ENCODE measurements around the gene GPR39.
A peak's percentile ranks its signal among the peaks of the same experiment; 100 is the strongest.
"Not testable (repeated sequence)": the region's sequence is repeated elsewhere in the genome, so short reads cannot be mapped to it uniquely, and the experiment has no call there.

Gene GPR39

DNA sequence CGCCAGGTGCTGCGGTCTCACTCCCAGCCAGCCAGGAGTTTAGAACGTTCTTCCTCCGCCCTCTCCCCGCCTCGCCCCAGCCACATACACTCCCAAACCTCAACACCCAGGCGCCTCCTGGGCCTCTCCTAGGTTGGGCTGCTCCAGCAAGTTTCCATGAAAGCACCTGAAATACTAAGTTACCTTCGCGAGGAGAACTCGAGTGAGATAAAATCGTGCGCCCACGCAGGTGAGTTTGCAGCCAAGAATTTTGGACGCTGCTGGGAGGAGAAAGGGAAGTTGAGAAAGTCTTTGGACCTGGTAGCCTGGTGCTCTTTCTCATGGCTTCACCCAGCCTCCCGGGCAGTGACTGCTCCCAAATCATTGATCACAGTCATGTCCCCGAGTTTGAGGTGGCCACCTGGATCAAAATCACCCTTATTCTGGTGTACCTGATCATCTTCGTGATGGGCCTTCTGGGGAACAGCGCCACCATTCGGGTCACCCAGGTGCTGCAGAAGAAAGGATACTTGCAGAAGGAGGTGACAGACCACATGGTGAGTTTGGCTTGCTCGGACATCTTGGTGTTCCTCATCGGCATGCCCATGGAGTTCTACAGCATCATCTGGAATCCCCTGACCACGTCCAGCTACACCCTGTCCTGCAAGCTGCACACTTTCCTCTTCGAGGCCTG lies at the start of gene GPR39:
Gene GPR39, plus strand, starts transcription at position 83 of the 673 bp plus-strand sequence.
- DNase-seq (ENCODE audit: low read depth, low spot score): no peak
- H3K27ac ChIP-seq: peak within 1 kb of the TSS; percentile 95

GRCh38 chr2:132368191-132368590 lies 48.4 kb upstream of the GPR39 start:
- H3K27ac ChIP-seq: no peak overlapping the region
- DNase-seq (ENCODE audit: low read depth, low spot score): no peak

DNA sequence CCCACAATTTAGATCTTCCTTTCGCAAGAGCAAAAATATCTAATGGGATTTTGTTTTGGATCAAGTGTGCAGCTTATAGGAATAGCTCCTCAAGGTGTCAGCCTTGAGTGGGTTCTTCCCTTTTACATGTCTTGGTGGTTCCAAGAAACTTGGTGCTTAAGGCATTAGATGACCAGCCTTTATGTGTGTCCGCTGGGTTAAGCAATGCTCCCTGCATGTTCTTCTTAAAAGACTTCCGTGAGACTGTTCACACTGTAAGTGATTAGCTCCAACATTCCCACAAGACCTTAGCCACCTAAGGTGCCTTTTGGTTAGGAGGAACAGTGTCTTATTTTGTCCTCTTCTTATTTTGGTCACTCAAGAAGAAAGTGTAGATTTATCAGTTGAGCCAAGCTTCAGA lies 44.3 kb upstream of the GPR39 start:
- no peak for DNase-seq (ENCODE audit: low read depth, low spot score)
- no peak overlapping the region for H3K27ac ChIP-seq

DNA sequence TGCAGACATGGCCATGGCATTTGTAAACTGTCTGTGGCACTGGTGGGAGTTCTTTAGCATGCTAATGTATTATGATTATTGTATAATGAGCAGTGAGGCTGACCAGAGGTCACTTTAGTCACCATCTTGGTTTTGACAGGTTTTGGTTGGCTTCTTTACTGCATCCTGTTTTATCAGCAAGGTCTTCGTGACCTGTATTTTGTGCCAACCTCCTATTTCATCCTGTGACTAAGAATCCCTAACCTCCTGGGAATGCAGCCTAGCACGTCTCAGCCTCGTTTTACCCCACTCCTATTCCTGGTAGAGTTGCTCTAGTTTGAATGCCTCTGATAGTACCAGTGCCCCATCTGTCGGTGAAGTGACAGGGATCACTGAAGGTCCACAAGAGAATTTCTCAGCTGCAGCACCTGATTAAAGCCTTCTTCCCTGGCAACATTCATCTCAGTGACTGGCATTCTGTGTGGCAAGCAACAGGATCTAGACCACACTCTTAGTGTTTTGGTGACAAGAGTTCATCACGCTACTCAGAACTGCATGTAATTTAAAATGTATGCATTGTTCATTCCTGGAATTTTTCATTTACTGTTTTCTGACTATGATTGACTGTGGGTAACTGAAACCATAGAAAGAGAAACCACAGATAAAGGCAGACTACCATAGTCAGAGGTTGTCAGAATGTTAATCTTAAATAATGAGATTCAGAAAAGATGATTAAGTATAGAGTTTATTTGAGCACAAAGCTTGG lies 43.0 kb upstream of the GPR39 start:
- no peak overlapping the region for H3K27ac ChIP-seq
- DNase-seq (ENCODE audit: low read depth, low spot score): no peak

DNA sequence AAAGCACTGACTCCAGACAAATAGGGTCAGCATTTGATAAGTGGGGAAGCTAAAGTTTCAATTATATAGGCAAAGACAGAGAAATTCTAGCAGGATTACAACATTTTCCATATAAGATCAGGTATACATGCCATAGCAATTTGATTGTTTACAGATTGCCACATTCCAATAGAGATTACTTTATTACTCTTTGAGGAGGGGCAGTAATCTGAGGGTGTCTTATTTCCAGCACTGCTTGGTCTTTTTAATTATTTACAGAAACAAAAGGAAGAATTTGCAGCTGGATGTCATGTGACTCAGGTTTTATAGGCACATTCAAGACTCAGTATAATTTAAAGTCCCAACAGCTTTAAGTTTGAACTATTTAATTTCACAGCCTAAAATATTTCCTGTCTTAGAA lies 42.5 kb upstream of the GPR39 start:
- no peak for DNase-seq (ENCODE audit: low read depth, low spot score)
- no peak overlapping the region for H3K27ac ChIP-seq

- DNase-seq (ENCODE audit: low read depth, low spot score): peak; percentile 18
- H3K27ac ChIP-seq: no peak overlapping the region
These were observed 42.1 kb upstream of the GPR39 start for GRCh38 chr2:132374551-132374950.

DNA sequence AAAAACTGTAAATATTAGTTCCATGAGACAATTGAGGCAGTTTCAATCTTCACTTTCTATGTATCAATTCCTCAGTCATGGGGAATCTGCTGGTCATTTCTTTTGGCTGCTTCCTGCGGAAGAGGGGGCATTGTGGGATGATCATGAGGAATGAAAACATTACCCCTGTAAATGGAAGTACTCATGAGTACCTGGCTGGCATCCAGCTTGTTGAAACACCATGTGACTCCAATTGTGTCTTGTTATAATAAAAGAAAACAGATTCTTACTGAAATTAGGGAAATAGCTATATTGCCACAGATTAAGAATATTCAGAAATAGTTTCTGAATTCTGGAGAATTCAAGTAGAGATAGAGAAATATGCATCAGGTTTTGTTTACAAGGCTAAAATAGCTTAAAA lies 41.6 kb upstream of the GPR39 start:
- no peak overlapping the region for H3K27ac ChIP-seq
- DNase-seq (ENCODE audit: low read depth, low spot score): no peak

- H3K27ac ChIP-seq: no peak overlapping the region
- DNase-seq (ENCODE audit: low read depth, low spot score): no peak
These were observed 35.2 kb upstream of the GPR39 start for GRCh38 chr2:132381376-132381775.

GRCh38 chr2:132383956-132384355 lies 32.6 kb upstream of the GPR39 start:
- no peak for DNase-seq (ENCODE audit: low read depth, low spot score)
- H3K27ac ChIP-seq: no peak overlapping the region

DNA sequence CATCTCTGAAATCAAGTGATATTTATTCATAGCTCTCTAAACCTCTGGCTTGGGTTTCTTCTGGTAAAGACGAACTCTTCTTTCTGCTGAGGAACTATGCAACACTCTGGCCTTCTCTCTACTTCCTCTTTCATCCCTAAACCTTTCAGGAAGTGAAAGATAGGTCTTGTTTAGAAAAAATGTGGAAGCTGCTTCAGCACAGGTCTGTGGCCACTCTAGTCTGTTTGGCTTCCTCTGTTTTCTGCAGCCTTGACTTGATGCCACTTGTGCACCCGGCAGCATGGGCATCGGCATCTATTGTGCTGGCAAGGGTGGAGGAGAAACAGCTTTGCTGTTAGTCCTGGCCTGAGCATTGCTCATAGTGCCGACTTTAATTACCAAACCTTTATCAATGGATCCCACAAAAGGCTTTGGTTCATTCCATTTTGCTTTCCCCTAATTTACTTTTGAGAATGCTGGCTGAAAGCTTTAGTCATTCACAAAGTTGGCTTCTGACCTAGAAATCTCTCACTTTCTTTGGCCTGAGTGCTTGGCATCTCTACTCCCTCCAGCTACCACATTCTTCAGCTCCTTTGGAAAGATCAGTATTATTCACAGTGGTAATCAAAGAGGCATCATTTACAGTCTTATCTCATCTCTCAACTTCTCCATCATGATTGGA lies 32.0 kb upstream of the GPR39 start:
- no peak for DNase-seq (ENCODE audit: low read depth, low spot score)
- H3K27ac ChIP-seq: no peak overlapping the region

DNA sequence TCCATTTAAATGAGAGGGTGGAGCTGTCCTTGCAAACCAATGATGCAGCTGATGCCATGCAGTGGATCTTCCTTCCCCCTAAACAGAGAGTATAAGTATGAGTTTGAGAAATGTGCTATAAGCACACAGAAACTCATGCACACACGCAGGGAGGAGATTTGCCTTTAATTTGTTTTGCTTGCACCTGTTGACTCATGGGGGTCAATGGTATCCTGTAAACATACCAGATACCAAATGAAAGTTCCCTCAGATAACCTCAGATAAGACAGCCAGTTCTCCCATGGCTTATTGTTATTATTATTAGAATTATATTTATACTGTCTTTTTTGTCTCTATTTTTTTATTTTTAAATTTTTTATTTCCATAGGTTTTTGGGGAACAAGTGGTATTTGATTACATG lies 29.5 kb upstream of the GPR39 start:
- DNase-seq (ENCODE audit: low read depth, low spot score): no peak
- H3K27ac ChIP-seq: no peak overlapping the region

DNA sequence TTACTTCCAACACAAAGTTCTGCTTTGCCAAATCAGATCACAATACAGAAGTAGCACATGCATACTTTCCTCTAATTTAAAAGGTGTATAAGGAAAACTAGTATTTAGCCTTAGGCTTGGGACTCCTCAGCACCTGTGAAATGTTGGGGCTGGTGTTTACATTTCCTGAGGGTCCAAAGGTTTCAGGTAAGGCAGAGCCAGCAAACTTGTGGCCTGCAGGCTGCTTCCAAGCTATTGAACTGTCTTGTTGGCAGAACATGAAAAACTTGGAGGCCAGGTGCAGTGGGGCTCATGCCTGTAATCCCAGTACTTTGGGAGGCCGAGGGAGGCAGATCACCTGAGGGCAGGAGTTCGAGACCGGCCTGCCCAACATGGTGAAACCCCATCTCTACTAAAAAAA lies 26.5 kb upstream of the GPR39 start:
- no peak for DNase-seq (ENCODE audit: low read depth, low spot score)
- no peak overlapping the region for H3K27ac ChIP-seq

- H3K27ac ChIP-seq: no peak overlapping the region
- no peak for DNase-seq (ENCODE audit: low read depth, low spot score)
These were observed 25.2 kb upstream of the GPR39 start for GRCh38 chr2:132391378-132391777.

GRCh38 chr2:132392221-132392620 lies 24.4 kb upstream of the GPR39 start:
- no peak for DNase-seq (ENCODE audit: low read depth, low spot score)
- no peak overlapping the region for H3K27ac ChIP-seq

GRCh38 chr2:132392879-132393278 lies 23.7 kb upstream of the GPR39 start:
- no peak overlapping the region for H3K27ac ChIP-seq
- DNase-seq (ENCODE audit: low read depth, low spot score): no peak

DNA sequence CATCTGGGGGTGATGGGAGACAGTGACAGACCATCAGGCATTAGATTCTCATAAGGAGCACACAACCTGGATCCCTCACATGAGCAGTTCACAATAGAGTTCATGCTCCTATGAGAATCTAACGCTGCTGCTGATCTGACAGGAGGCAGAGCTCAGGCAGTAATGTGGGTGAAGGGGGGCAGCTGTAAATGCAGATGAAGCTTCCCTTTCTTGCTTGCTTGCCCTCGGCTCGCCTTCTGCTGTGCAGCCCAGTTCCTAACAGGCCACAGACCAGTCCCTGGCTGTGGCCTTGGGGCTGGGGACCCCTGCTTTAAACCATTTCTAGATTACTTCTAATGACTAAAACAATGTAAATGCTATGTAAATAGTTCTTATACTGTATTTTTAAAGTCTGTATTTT lies 19.6 kb upstream of the GPR39 start:
- not testable (repeated sequence) for H3K27ac ChIP-seq; DNase-seq (ENCODE audit: low read depth, low spot score)

GRCh38 chr2:132400169-132400900 lies 16.3 kb upstream of the GPR39 start:
- no peak overlapping the region for H3K27ac ChIP-seq
- DNase-seq (ENCODE audit: low read depth, low spot score): peak; percentile 63

- DNase-seq (ENCODE audit: low read depth, low spot score): no peak
These were observed 15.7 kb upstream of the GPR39 start for GRCh38 chr2:132400901-132401240.

GRCh38 chr2:132401326-132401725 lies 15.3 kb upstream of the GPR39 start:
- no peak overlapping the region for H3K27ac ChIP-seq
- DNase-seq (ENCODE audit: low read depth, low spot score): no peak

More at GRCh38 chr2:132400901-132401240, 15.7 kb upstream of the GPR39 start:
- no peak overlapping the region for H3K27ac ChIP-seq

DNA sequence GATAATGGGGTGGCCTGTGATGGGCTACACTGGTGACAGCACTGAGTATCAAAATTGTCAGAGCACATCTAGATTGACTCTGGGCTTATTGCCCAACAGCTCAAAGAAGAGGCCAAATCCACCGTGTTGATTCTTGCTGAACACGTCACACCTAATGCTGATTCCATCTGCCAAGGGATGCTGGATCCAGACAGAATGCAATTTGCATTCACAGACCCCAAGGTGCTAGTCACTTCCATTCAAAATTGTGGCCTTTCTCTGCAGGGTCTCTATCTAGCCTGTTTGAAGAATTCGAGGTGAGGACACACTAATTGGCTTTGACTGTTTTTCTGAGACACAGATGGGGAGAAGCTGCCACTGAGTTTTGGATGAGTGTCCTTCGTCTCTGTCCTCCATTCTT lies 13.5 kb upstream of the GPR39 start:
- no peak overlapping the region for H3K27ac ChIP-seq
- DNase-seq (ENCODE audit: low read depth, low spot score): no peak

DNA sequence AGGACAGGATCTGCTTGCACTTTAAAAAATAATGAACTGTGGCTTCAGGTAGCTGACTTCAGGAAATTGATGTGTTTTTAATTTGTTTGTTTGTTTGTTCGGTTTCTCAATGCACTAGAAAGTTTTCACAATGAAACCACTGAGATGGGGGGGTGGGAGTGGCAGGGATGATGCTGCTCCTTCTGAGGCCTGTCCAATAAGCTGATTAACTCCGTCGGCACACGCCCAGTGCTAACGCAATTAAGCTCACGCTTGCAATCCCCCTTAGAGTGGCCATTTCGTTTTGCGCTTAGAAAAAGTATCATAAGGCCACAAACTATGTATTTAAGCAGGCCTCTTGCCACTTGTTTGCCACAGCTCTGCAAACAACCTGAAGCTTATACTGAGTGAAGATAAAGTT lies 12.5 kb upstream of the GPR39 start:
- H3K27ac ChIP-seq: no peak overlapping the region
- DNase-seq (ENCODE audit: low read depth, low spot score): no peak
